Activated CD4-positive, alpha-beta T cell treated with anti-CD3 and anti-CD28 coated beads, Interleukin-10, Interleukin-2, amounts not matched to agents 100 ng/mL and 50 ng/mL, durations not matched to agents 16 hours and 8 hours (primary cell): Measurements from ENCODE around the gene MYD88.
"Not testable (repeated sequence)": the region's sequence is repeated elsewhere in the genome, so short reads cannot be mapped to it uniquely, and the experiment has no call there.

Experiments used
- DNase-seq: peaks from one replicate; pipeline ENCODE4 v3.0.0-alpha.2; 2020

The MYD88 gene

DNA sequence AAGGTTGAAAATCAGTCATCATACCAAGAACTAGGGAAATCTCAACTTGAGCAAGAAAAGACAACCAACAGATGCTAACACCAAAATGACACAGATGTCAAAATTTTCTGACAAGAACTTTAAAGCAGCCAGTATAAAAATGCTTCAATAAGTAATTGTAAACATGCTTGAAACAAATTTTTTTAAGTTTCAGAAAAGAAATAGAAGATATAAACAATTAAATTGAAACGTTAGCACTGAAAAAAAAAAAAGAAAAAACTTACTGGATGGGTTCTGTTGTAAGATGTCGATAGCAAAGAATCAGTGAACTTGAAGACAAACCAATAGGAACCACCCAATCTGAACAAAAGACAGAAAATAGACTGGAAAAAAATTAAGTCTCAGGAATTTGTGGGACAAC lies 8.0 kb downstream of the MYD88 start:
- no peak for DNase-seq

DNA sequence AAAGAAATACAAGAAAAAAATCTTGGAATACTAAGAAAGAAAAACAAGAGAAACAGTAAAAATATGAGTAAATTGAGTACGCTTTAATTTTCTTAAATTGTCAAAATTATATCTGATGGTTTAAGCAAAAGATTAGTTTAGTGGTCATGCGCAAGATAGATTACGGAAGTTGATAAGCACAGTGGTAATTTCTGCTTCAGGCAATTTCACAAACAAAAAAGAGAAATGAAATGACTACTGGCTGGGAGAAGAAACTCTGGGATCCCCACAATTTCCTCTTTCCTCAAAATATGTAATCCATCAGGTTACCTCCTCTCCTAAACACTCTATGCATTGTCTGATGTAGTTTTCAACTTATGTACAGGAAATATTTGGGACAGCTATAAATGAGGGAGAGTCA lies 9.0 kb downstream of the MYD88 start:
- no peak for DNase-seq

DNA sequence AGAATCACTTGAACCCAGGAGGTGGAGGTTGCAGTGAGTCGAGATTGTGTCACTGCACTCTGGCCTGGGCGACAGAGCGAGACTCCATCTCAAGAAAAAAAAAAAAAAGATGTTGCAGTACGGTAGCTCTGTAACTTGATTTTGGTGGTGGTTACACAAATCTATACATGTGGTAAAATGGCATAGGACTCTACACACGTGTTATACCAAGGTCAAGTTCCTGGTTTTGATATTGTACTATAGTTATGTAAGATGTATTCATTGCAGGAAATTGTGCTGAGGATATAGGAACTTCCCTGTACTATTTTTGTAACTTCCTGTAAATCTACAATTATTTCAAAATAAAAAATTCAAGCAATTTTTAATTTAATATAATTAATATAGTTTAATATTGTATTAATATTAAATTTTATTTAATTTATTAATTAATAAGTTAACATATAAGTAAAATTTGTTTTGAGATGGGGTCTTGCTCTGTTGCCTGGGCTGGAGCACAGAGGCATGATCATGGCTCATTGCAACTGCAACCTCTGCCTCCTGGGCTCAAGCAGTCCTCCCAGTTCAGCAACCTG lies 9.9 kb downstream of the MYD88 start:
- DNase-seq, result no peak

DNA sequence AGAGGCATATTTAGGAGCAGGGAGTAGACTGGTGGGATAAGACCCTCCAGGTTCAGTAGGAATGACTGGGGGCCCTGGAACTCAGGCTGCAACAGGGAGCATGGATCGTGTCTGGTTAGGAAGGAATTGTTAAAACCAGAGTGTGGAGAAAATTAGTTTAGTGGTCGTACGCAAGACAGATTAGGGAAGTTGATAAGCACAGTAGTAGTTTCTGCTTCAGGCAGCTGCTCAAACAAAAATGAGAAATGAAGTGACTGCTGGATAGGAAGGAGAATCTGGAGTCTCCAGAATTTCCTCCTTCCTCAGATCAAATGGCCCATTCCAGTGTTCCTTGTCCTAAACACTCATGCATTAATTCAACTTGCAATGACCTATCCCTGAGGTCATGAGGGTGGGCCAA lies 11.2 kb downstream of the MYD88 start:
- no peak for DNase-seq

DNA sequence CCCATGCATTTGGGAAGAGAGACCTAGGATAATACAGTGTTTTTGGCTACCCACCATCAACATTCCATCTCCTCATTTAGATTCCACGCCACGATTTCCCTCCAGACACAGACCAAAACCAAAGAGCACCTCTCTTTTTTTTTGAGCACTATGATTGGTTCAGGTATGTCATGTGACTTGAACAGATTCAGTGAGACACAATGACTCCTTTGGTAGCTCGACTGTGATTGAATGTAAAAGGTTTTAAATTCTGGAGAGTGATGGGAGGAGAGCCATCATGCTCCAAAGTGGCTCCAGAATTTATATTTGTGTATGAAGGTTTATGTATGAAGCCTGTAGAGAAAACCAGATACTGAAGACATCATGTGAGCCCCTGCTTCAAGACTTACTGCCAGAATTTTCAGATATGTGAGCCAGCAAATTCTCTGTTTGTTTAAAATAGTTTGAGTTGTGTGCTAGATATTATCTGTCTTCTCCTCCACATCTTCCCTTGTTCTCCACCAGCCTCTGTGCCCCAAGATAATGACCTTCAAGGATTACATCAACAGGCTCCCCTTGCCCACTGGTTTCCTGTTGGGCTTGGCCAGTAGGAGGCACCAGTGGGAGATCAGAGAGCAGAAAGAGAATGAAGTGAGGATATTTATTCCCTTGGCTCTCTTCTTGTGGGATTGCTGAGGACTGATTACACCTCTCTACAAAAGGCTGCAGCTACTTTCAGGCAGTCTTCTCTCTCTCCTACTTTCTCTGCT lies 12.5 kb downstream of the MYD88 start:
- no peak for DNase-seq

DNA sequence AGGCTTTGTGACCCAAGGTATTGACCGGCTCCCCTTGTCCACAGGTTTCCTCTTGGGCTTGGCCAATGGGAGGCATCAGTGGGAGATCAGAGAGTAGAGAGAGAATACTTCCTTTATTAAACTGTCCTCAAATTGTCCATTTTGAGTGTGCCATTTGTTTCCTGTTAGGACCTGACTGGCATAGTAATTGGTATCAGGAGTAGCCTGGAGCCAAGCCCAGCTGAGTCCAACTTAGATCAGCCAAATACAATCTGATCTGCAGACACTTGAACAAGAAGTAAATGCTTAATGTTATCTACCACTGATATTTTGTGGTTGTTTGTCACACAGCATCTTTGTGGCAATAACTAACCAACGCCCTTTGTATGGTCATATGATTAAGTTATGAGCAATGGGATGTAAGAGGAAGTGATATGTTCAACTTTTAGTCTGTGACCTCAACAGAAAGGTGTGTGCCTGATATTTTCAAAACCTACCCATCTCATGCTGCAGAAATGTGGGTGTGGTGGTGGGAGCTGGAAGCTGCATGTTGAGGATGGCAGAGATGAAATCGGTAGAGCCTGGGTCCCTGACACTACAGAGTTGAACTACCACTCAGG lies 13.3 kb downstream of the MYD88 start:
- DNase-seq, result peak; percentile 25

DNA sequence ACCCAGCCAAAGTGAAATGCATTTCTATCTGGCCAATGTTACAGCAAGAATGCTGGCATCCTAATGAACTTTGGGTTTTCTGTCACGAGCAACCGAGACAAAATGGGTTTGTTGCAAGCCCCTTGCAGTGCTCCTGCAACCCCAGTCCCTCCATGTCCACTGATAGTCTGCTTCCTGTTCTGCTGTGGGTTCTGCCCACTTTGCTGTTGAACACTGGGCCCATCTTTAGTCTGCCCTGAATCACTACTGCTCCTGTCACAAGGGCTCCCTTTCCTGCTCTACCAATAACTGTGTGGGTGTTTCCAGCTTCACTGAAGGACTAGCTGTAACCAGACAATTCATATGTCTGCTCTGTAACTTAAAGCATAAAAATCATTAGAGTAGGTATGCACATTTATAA lies 14.1 kb downstream of the MYD88 start:
- no peak for DNase-seq

DNA sequence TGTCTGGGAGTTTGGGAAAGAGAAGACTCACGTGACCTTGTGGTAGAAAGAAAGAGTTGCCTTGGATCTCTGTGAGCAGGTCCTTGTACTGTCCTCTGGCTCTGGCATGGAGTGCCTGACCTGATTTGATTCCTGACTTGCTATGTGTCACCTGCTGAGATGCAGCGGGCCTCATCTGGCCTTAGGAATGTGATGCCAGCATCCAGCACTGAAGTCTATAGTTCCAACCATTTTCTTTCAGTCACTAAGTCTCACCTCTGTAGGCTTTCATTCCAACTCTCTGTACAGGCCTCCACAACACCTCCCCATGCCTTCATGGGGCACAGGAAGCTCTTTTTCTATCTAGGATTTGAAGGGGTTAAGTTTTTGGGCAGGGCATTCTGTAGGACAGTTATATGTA lies 14.8 kb downstream of the MYD88 start:
- DNase-seq, result no peak

DNA sequence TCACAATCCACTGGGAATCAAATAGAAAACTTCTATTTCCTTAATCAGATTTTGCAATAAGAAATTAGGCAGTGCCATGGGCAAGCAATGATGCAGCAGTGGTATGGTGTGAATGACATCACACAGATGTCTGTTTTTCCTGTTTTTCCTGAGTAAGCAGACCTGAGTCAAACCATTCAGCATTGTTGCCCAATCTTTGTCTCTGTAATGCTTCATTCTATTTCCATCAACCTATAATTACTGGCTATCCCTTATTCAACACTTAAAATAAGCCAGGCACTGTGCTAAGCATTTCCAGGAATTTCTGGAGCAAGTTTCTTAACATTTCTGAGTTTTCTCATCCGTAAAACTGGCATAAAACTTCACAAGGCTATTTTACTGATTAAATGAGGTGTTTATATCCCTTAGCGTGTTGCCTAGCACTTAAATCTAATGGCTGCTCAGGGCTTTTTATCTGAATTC lies 15.6 kb downstream of the MYD88 start:
- DNase-seq, result peak; percentile 35

DNA sequence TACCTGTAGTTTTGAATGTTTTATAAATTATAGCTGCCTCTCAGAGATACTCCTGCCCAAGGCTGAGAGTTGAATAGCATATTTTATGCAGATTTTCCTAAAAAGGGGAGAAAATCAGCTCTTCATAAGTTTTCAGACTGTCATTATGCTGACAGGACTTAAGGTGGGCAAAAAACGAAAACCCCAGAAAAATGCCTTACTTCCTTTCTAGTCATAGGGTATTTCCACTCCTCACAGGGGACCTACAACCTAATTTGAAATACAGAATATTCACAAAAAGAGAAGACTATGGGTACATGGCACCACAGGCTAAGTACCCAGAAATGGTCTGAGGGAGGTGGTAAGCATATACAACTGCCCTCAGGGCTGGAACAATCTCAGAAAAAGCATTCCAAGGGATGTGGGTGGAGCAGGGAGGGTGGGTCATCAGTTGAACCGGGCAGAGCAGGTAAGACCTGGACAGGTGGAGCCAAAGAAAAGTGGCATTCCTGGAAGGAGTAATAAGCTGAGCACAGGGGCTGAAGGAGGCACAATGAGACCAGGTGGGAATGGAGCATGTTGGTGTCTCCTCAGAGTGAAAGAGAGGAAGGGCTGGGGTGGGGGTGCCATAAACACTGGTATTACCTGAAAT lies 16.3 kb downstream of the MYD88 start:
- no peak for DNase-seq

DNA sequence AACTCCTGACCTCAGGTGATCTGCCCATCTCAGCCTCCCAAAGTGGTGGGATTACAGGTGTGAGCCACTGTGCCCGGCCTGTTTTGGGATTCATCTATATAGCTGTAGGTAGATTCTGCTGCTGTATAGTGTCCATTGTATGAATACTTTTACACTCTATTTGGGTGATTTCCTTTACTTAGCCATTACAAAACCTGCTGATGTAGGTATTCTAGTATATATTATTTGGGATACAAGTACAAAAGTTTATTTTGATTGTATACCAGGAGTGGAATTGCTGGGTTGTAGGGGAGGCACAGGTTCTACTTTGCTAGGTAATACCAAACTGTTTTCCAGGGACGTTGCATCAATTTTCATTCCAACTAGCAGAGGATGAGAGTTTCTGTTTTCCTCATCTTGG lies 17.4 kb downstream of the MYD88 start:
- no peak for DNase-seq

DNA sequence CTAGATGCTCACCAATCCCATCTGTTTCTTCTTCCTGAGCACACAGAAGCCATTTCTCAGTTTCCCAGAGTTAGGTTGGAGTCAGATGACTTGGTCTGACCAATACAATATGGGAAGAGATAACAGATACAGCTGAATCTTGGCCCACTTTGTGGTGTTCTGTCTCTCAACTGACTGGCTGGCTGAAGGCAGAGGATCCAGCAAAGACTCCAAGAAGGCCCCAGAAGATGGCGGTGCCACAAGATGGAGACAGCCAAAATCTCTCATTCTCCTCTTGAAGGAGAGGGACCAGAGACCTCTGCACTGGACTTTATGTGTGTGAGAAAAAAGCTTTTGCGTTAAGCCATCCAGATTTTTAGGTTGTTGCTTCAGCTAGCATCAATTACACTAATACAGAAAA lies 18.7 kb downstream of the MYD88 start:
- no peak for DNase-seq

DNA sequence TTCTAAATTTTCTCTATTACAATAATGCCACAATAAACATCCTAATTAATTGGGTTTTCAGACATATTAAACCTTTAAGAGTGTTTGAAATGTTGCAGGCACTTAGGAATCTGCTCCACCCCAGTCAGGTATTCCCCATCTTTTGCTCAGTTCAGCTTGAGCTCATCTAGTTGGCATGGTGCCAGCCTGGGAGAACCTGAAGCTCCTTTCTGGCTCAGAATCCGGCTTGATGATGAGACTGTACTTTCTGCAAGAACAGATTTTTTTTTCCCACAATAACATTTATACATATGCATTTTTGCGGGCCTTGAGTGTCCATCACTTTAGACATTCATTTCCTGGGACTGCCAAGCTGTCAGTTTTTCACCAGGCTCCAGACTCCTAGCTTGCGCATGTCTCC lies 19.1 kb downstream of the MYD88 start:
- no peak for DNase-seq

DNA sequence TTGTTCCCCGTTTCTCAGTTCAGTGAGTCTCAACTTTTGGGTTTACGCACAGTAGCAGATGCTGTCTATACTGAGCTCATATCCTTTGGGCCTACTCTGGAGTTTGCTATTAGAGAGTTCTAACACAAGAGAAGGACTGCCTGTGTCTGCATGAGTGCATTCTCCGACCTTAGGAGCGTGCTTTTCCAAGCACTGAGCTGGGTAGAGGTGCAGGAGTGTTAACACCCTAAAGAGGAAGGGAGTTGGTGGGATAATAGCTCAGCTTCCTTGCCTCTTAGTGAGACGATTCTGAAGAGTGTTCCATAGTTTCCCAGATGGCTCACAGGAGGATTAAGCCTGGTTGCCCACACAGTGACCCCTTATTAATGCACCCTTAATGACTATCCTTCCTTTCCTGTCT lies 20.0 kb downstream of the MYD88 start:
- DNase-seq, result no peak

DNA sequence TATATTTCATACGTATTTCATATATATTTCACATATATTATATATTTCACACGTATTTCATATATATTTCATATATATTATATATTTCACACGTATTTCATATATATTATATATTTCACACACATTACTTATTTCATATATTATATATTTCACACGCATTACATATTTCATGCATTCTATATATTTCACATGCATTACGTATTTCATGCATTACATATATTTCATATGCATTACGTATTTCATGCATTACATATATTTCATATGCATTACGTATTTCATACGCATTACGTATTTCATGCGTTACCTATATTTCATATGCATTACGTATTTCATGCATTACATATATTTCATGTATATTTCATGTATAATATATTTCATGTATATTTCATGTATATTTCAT lies 22.2 kb downstream of the MYD88 start:
- not testable (repeated sequence) for DNase-seq

DNA sequence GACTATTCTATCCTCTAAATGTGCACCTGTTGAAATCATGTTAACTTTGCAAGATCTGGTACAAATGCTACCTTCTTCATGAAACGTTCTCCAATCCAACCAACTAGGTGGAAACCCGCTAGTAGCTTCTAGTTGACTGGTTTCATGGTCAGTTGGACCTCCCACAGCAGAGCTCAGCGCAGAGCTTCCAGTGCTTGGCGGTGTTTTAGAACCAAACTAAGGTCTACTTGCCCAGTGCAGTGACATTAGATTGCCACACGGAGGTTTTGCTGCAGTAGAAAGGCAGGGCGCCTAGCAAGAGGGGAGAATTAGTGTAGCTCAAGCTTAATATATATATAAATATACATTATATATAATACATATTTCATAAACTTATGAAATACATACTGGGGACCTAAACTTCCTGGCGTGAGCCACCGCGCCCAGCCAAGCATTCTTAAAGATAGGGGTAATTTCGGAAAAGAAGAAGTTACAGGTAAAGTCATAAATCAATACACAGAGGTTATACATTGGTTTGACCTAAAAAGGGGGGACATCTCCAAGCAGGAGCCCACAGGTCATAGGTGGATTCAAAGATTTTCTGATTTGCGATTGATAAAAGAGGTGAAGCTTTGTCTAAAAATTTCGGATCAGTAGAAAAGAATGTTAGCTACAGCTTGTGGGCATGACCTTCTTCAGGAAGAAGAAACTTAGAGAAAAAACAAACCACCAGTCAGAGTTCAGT lies 24.8 kb downstream of the MYD88 start:
- DNase-seq, result peak; percentile 39

DNA sequence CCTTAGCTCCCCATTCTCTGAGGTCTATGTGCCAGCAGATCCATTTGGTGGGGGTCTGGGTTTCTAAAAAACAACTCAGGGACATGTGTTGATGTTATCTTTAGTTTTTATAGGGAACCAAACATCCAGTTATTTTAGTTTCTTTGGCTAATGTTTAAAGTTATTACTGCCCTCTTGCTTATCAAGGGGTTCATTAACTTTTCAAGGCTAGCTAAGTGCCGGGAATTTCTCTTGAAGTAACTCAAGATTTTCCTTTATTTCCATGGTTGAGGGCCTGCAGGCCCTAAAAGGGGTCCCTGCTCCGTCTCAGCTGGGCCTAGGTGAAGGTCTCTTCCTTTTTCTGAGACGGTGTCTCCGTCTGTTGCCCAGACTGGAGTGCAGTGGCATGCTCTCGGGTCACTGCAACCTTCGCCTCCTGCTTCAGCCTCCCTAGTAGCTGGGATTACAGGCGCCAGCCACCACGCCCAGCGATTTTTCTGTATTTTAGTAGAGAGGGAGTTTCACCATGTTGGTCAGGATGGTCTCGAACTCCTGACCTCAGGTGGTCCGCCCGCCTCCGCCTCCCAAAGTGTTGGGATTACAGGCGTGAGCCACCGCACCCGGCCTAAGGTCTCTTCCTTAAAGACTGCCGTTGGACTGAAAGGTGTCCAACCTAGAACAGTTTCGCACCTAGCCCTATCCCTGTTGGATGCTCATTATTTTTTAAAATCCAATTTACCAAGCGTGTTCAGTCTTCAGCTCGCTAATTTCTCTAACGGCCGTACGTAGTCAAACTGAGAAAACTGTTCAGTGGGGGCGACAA lies 25.6 kb downstream of the MYD88 start:
- DNase-seq, result no peak

DNA sequence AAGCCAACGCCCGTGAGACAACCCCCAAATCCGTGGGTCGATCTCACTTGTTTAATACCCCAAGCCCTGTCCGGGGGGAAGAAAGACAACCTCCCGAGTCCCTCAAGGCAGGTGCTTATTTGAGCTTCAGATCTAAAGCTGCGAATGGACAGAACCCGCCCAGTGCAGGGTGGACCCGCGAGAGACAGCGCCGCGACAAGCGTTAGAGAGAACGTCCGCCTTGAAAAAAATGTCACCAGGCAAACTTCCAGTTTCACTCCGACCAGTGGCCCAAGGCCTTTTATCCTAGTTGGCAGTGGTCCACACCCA lies 26.1 kb downstream of the MYD88 start:
- DNase-seq, result no peak

DNA sequence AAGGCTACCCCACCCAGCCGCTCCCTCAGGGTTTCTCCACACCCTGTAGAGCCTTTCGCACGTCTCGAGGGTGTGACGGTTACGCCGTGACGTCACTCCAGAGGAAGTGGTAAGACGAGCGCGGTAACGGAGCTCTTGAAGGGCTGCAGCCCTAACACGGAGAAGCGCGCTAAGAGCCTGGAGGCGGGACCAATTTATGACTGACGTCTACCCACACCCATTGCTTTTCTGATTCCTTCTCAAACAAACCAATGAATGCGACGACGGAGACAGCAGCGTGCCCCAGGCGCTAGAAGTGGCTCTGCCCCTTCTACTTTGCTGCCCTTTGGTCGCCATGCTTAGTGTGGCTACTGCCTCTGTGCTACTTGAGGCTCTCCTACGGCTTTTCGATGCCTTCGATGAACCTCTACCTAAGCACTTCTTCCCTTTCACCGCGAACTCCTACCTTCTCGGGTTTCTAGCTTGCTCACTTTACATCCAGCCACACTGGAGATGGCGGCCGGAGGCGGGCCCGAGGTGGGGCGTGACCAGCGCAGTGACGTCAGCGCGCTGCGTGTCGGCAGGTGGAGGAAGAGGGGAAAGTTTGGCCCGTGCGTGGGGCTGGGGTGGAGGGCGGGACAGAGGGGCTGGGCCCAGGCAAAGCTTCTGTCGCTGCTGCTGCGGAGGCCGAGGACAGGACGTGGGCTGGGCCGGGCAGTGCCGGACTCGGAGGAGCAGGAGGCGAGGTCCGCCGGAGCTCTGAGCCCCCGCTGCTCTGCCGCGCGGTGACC lies 26.7 kb downstream of the MYD88 start, which contains the start of gene OXSR1:
OXSR1 (plus strand) TSS at position 586 of the 770 bp plus-strand sequence. CDS start 340 bp downstream, outside the sequence.
- peak; percentile 99 for DNase-seq

DNA sequence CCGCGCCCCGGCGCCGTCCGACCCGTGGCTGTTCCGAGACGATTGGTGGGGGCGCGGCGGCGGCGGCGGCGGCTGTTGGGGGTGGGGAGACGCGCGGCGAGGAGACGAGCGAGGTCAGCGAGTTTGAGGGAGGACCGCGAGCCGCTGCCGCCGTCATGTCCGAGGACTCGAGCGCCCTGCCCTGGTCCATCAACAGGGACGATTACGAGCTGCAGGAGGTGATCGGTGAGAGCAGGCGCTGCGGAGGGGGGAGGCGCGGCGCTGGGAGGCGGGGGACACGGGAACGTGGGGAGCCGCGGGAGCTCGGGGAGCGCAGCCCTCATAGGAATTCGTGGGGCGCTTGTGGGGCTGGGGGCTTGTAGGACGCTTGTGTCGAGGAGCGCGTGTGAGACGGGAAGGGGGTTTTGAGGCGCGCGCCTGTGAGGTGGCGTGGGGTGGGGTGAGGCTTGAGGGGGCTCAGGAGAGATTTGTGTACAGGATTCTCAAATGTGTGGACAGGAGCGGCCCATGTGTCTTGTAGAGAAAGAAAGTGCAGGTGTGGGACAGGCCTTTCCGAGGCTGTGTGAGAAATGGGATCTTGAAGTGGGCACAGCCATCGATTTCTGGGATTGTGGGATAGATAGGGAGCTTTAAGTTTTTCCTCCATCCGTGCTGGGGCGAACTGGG lies 27.4 kb downstream of the MYD88 start:
- DNase-seq, result no peak

DNA sequence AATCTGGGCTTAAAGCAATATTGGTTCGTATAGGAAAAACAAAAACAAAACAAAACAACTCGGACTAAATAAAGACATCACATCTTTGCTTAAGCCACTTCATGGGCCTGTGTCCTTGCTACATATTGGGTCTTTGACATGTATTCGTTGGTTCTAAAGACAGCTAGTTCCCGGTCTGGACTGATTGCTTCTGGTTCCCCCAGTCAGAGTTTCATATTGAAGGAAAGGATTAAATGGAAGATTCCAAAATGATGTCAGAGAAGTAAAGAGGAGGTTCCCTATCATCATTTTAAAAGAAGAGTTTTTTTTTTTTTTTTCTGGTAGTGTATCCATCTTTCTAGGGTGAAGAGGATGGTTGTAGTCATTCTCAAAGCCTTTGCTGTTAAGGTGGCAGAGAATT lies 29.1 kb downstream of the MYD88 start:
- DNase-seq, result no peak
